Hepatocyte (in vitro differentiated cells): ENCODE results near the gene CCDC24.

Source experiments
- EZH2 ChIP-seq: fragments of 200-600 bp; sonication (generic); IDR thresholded peaks from 2 replicates; pipeline ENCODE4 v1.6.1; 2016; ENCODE audit warnings: antibody characterized with exemption, mild to moderate bottlenecking, borderline replicate concordance
- EZH2phosphoT487 ChIP-seq: fragments of 200-600 bp; sonication (generic); IDR thresholded peaks from one replicate; pipeline ENCODE4 v1.6.1; 2018; ENCODE audit warnings: antibody characterized with exemption, mild to moderate bottlenecking, low read depth, moderate library complexity; ENCODE audit not compliant: unreplicated experiment, severe bottlenecking
- TF ChIP-seq, protein P1 (sequence below): fragments of 200-600 bp; sonication (generic); IDR thresholded peaks from 2 replicates; pipeline ENCODE4 v1.5.1; 2016; ENCODE audit warnings: antibody characterized with exemption, mild to moderate bottlenecking; ENCODE audit not compliant: poor library complexity

- TF ChIP-seq, protein P1, sequence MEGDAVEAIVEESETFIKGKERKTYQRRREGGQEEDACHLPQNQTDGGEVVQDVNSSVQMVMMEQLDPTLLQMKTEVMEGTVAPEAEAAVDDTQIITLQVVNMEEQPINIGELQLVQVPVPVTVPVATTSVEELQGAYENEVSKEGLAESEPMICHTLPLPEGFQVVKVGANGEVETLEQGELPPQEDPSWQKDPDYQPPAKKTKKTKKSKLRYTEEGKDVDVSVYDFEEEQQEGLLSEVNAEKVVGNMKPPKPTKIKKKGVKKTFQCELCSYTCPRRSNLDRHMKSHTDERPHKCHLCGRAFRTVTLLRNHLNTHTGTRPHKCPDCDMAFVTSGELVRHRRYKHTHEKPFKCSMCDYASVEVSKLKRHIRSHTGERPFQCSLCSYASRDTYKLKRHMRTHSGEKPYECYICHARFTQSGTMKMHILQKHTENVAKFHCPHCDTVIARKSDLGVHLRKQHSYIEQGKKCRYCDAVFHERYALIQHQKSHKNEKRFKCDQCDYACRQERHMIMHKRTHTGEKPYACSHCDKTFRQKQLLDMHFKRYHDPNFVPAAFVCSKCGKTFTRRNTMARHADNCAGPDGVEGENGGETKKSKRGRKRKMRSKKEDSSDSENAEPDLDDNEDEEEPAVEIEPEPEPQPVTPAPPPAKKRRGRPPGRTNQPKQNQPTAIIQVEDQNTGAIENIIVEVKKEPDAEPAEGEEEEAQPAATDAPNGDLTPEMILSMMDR: no peak
- TF ChIP-seq EZH2 (no peak), EZH2phosphoT487 (no peak)
Observed at GRCh38 chr1:43975249-43975961, 16.0 kb upstream of the CCDC24 start.
